COLO668 (cell line): ENCODE results near the gene IRF2BPL.
"Not testable (repeated sequence)": the region's sequence is repeated elsewhere in the genome, so short reads cannot be mapped to it uniquely, and the experiment has no call there.

ENCODE experiments used
- DNase-seq: peaks from one replicate; lab custom pipeline; 2025; ENCODE audit not compliant: unreplicated experiment; lab: John Stamatoyannopoulos, UW

IRF2BPL gene

GRCh38 chr14:77036484-77037214 lies 8.1 kb upstream of the IRF2BPL start:
- no peak for DNase-seq

DNA sequence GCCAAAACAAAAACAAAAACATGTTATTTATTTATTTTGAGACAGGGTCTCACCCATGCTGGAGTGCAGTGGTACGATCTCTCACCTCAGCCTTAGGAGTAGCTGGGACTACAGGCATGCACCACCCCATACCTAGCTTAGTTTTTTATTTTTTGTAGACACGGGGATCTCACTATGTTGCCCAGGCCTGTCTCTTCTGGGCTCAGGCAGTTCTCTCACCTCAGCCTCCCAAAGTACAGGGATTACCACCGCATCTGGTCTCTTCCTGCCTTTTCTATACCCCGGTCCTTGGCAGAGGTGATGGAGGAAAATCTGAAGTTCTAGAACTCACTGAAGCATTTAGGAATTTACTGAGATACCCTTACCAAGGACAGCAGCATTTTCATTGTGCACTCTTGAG lies 6.8 kb upstream of the IRF2BPL start:
- DNase-seq = no peak

DNA sequence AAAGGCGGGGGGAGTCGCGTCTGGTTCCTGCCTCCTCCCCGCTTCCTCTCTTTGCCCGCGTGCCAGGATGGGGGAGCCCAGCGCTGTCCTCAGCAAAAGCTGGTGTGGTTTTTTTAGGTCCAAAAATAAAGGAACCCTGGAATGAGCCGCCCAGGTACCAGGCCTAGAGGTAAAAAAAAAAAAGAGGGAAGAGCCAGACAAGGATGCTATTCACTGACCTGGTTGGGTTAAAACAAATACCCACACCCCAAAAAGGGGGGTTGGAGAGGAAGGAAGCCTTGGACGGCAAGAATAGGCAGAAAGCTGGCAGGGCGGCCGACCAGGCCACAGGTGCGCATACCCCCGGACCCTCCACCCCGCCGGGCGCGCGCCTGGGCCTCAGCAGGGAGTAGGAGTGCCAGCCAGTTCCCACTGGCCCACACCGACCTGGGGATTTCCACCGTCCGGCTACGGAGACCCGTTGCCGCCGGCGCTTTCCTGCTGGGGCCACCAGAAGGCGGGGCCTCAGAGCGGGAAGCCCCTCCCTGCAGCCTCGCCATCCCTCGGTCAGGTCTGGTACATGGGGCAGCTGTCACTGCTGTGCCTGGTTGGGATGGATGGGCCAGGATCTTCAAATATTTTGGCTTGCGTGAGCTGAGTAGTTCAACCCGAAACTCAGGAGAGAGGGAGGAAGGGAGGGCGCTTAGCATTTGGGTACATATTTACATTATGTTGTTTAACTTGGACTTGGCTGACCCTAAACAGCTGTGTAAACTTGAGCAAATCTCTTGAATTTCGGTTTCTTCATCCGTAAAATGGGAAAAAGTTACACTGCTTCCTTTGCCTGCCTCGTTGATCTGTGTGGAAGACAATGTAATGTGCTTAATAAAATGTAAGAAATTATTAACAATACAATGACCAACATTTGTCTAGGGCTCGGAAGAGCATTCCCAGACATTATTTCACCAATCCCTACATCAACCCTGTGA lies 5.4 kb upstream of the IRF2BPL start:
- DNase-seq = peak; percentile 99

DNA sequence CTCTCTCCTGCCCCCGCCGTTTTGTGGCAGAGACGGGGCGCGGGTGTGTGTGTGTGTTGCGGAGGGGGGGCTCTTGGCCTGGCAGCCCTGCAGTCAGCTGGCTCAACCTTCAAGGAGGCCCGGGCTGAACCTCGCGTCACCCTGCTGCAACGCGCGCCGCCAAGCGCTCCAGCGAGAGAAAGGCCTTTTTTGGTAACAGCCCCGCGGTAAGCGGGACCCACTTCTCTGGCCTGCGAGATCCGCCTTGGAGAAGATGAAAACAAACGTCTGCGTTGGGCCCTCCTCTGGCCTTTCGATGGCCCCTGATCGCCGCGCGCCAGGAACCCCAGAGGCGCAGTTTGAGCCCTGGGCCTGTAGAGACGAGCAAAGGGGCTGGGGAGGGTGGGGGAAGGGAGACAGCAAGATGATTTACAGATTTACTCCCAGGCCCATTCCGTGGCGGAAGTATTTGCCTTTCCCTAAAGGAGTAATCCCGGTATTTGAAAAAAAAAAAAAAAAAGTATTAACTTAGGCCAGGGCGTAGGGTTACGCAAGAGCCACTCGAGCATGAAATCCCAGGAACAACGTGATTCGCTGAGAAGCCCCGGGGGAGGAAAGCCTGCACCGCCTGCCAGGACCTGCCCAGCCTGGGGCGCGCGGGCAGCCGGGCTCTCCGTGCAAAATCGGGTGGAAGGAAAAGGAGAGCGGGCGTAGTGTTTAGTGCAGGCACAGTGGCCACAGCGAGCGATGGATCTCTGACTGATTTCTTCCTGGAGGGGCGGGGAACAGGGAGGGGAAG lies 4.5 kb upstream of the IRF2BPL start:
- peak; percentile 94 for DNase-seq

DNA sequence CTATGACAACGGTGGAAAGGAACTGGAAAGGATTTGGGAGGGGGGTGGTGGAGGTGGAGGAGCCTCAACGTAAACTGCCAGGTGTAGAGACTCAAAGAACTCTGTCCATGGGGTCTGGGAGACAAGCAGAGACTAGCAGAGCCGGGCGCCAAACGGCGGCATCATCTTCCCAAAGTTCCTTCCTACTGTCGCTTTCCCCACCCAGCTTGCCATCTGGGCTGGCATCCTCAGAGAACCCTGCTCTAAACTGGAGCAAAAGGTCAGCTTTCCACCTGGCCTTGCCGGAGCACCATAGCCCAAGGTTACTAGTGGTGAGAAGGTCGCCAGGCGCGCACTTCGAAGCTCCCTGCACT lies 4.0 kb upstream of the IRF2BPL start:
- no peak for DNase-seq

DNA sequence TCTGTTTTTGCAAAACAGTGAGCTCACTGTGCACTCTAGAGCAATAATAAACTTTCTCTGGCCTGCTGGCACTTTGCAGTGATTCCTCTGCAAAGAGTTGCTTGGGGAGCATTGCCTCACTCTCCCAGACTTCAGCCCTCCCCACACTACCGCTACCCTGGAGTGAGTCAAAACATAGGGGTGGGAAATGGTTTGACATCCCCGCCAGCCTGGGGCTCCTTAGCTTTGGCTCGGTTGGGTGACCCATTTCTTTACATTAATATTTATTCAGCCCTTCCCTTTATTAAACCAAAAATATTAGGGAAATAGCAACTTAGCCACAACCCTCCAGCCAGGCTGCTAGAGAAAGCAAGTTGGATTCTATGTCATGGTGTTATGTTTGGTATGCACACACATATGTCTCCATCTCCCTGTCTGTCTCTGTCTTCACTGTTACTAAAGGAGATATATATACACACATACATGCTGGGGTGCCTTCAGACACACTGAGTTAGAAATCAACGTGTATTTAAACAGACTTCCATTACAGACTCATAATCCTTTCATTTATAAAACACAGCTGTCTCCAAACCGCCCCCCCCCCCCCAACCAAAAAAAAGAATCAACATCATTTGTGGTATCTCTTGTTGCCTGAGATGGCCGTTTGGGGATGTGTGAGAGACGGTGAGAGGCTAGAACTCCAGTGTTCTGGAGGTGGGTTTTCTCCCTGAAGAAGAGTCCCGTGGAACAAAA lies 3.4 kb upstream of the IRF2BPL start:
- no peak for DNase-seq

GRCh38 chr14:77027538-77028383 lies 747 bp downstream of the IRF2BPL start:
- DNase-seq = peak; percentile 85

DNA sequence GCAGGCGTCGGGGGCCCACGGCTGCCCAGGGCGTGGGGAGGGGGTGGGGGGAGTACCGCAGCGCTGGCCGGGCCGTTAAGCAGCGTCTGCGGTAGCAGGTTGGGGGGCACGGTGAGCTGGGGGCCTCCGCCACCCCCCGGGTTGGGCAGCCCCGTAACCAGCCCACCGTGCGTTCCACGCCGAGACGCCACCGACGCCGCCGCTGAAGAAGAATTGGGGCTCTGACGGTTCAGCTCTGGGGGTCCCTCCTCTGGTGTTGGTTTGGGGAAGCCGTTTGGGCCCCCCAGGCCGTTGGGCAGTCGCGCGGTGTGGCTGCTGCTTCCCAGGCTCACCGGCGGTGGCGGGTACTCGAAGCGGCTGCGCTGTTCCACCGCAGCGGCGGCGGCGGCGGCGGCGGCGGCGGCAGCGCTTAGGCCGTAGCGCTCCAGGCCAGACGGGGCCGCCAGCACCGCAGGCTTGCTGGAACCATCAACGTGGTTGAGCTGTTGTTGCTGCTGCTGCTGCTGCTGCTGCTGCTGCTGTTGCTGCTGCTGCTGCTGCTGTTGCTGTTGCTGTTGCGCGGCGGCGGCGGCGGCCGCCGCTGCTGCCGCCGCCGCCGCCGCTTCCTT lies 1.5 kb downstream of the IRF2BPL start:
- DNase-seq = peak; percentile 79

DNA sequence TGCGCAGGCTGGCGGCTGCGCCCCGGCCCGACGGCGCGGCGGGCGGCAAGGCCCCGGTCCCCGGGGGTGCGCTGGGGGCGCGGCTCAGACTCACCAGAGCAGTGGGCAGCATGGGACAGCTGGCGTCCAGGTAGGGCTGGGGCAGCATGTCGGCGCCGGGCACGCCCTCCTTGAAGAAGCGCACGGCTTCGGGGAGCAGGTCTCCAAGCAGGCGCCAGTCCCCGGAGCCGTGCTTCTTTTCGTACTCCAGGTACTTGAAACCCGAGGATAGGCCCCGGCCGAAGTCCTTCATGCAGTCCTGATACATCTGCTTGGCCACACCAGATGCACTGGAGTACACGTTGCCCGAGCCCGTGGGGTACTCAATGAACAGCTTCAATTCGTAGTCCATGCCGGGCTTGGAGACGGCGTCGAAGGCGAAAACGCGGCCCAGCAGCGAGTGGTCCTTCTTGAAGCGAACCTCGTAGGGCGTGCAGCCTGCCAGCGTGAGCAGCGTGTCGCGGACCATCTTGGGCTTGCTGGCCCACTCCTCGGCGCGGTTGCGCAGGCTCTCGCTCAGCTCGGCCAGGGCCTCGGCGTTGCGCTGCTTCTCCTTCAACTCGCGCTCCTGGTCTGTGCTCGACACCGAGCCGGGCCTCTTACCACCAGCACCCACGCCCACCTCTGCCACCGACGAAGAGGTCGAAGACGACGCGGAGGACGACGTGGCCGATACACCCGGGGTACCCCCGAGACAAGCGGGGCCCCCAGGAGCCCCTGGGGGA lies 2.2 kb downstream of the IRF2BPL start:
- DNase-seq = peak; percentile 76

DNA sequence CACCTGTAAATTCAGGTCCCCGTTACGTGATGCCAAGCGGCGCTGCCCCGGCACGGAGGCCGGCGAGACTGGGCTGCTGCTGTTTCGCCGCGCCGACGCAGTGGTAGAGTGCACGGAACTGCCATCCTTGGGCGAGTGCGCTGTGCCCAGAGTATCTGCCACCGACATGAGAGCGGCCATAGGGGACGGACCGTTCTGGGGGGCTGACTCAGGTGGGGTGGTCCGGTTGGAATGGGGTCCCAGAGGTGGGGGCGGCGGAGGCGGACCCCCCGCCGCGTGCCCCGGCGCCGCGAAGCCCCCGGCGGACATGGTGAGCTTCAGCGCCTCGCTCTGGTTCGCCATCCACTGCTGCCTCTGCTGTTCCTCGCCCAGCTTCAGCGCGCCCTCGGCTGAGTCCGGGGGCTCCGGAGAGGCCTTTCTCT lies 2.8 kb downstream of the IRF2BPL start:
- DNase-seq = peak; percentile 72

GRCh38 chr14:77024171-77024691 lies 4.3 kb downstream of the IRF2BPL start:
- peak; percentile 92 for DNase-seq

DNA sequence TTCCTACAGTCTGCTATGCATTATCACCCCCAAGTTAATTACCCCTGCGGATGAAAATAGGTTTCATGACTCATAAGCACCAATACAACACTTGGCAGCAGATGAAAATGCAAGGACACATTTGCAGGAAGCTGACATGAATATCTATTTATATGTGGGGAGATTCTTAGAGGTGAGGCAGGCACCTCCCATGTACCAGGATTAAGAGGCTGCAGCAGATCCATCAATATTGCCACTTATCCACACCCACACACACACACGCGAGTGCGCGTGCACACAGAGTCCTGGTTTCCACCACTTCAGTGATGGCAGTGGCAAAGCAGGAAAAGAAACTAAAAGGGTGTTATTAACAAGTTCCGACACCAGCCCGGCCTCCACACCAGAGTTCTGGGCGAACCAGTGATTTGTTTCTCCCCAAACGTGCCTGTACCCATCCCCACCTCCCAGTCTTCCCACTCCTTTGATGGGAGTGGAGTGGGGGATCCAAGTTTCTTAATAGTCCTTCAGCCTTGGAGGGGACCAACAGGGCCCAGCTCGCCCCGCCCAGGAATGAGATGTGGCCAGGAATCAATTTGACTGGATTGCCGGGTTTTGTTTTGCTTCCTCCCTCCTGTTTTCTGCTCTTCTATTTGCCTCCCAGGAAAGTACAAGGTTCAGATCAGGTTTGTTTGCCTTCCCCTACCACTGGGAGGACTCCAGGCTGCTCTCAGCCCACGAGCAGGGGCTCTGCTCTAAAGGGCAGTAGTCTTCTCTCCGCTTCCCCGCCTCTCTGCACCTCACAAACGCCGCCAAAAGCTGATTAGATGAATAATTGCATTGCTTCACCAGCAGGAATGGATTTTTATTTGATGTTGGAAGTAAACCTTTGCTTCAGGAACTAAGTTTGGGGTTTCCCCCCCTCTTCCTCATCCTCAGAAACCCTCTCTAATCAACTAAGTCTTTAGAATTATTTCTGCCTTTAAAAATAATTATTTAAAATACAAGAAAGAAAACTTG lies 5.2 kb downstream of the IRF2BPL start:
- peak; percentile 79 for DNase-seq

- peak; percentile 82 for DNase-seq
Observed at GRCh38 chr14:77022236-77022852, 6.2 kb downstream of the IRF2BPL start.

DNA sequence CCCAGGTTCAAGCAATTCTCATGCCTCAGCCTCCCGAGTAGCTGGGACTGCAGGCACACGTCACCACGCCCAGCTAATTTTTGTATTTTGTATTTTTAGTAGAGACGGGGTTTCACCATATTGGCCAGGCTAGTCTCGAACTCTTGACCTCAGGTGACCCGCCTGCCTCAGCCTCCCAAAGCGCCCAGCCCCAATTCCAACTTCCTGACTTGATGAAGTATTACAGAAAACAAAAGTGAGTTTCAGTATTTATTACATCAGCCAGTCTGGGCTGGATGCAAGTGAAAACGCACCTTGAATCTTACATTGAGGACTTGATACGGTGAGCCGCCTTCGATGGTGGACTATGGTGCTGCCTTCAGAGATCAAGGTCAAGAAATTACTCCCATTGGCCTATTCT lies 7.1 kb downstream of the IRF2BPL start:
- DNase-seq = not testable (repeated sequence)

GRCh38 chr14:77018785-77019184 lies 9.7 kb downstream of the IRF2BPL start:
- no peak for DNase-seq

GRCh38 chr14:77017666-77018065 lies 10.8 kb downstream of the IRF2BPL start:
- DNase-seq = no peak

DNA sequence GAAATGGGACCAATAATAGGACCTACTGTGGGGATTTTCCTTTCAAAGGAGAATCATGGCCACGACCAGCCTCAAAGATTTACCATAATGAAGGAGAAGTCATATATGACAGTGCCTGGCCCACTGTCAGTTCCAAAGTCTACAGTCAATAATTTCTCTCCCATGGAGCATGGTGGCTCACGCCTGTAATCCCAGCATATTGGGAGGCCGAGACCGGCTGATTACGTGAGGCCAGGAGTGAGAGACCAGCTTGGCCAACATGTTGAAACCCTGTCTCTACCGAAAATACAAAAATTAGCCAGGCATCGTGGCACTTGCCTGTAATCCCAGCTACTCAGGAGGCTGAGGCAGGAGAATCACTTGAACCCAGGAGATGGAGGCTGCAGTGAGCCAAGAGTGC lies 13.8 kb downstream of the IRF2BPL start:
- DNase-seq = no peak
